HG03108 (cell line): Measurements from ENCODE around the gene LCOR.
"Not testable (repeated sequence)": the region's sequence is repeated elsewhere in the genome, so short reads cannot be mapped to it uniquely, and the experiment has no call there.

ENCODE experiments used
- ATAC-seq: cut with Tn5 transposase; IDR thresholded peaks from one replicate; pipeline ENCODE4 v1.9.1; 2021; ENCODE audit warnings: moderate library complexity; ENCODE audit not compliant: unreplicated experiment

Gene LCOR

DNA sequence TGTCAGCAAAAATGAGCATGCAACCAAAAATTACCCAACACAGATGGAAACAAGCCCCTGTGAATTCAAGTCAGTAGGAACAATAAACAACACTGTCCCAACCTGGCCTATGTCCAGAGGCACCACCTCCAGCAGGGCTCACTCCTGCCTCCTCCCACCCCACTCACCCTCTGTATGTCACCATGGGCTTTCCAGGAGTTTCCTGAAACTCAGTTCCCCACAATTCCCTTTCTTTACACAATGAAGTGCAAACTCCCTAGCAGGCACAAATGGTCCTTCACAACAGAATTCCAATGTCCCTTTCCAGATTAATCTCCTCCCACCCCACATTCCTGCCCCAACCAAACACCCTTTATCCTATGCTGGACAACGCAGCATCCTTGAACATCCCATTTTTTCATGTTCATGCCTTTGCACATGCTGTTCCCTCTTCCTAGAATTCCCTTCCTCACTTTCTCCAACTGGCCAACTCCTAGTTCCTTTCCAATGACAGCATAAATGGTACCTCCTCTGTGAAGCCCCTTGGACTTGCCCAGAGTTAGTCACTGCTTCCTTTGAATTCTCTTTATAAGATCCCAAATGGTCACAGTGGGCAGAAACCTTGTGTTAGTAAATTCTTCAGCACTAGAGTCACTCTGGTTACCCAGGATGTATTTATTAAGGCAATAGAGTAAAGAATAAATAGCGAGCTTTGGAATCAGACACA, 196.2 kb downstream of the LCOR start:
- ATAC-seq, result no peak

DNA sequence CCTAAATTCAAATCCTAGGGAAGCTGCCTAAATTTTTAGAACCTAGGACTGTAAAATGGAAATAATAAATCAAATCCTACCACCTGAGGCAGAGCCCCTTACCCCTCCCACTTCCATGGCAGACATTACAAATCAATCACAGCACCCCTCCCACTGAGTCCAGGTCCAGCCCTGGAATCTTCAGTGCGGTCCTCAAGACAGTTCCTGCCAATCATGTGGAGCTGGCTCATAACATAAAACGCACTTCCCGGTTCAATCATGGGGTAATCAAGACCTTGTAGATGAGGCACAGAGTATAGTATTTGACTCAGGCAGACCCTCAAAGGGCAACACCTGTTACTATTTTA, 196.7 kb downstream of the LCOR start:
- no peak for ATAC-seq

DNA sequence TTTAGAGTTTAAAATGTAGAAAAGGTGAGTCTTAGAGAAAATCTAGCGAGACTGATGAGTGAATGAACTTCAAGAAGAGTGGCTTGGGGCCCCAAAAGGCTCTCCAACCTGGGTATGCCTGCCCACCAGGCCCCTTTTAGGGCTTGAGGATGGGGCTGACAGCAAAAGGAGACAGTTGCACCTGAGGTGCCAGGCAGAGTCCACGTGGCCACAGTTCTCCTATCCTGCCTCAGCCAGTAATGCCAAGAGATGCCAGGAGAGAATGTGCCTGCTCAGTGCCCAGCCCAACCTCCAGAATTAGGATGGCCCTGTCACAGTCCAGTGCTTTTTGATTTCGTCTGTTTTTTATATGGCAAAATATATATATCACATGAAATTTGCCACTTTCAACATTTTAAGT, 197.2 kb downstream of the LCOR start:
- no peak for ATAC-seq

DNA sequence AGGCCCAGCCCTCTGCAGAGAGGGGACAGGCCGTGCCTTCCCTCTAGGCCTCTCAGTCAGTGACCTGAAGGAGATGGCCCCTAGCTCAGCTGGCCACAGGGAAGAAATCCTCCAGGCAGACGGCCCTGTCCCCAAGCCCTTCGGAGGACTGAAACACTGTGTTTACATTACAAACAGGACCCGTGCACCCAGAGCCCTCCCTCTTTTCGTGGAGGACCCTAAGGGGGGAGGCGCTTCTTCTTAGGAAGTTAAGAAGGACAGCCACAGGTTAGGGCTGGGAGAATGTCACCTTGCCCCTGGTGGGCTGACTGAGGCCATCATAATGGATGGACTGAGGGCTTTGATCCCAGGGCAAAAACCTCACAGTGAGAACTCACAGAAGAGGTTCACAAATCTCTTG, 198.8 kb downstream of the LCOR start:
- ATAC-seq, result no peak

DNA sequence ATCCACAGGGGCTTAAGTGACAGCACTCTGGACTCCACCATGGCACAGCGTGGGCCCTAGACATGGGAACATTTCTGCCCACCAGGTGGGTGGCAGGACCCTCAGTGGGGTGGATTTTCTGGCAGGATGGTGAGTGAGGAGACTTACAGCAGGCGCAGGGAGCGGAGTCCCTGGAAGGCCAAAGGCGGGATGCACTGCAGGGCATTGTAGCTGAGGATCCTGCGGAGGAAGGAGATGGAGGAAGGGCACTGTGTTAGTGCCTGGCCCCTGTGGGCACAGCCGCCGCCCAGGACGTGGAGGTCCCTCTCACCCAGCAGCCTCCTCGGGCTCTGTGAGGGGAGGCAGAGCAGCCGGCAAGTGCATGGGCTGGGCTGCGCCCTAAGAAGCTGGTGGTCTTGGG, 199.4 kb downstream of the LCOR start:
- ATAC-seq, result no peak

DNA sequence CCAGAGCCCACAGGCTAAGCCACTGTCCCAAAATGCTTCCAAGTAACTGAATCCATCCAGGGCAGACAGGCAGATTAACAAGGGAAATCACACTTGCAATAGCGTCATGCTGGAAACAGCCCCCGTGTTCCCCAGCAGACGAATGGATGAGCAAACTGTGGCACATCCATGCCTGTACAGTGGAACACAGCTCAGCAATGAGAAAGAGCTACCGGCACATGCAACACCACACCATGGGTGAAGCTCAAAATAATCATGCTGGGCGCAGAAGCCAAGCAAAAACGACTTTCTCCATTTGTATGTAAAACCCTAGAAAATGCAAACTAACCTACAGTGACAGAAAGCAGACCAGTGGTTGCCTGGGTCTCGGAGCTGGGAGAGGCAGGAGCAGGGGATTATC, 200.5 kb downstream of the LCOR start:
- ATAC-seq, result no peak

DNA sequence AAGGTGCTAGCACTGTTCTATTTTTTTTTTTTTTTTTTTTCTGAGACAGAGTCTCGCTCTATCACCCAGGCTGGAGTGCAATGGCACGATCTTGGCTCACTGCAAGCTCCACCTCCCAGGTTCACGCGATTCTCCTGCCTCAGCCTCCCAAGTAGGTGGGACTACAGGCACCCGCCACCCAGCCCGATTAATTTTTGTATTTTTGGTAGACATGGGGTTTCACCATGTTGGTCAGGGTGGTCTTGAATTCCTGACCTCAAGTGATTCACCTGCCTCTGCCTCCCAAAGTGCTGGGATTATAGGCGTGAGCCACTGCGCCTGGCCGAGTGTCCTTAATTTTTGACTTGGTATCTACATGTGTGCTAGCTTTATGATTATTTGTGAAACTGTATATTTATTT, 201.7 kb downstream of the LCOR start:
- not testable (repeated sequence) for ATAC-seq

DNA sequence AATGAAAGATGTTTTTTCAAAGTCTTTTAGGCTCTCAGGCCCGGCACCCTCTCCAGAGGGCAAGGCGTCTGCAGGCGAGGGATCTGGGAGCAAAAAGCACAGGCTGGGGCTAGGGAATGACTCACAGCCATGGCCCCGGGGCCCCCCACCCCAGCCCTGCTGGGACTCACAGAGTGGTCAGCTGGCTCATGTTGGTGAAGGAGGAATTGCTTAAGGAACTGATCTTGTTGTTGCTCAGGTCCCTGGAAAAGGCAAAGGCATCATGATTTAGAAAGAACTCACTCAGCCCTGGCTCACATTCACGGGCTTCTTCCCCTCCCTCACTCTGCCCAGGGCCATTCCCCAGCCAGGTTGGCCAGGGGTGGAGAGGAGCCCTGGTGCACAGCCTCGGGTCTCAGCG, 202.2 kb downstream of the LCOR start:
- ATAC-seq, result no peak

DNA sequence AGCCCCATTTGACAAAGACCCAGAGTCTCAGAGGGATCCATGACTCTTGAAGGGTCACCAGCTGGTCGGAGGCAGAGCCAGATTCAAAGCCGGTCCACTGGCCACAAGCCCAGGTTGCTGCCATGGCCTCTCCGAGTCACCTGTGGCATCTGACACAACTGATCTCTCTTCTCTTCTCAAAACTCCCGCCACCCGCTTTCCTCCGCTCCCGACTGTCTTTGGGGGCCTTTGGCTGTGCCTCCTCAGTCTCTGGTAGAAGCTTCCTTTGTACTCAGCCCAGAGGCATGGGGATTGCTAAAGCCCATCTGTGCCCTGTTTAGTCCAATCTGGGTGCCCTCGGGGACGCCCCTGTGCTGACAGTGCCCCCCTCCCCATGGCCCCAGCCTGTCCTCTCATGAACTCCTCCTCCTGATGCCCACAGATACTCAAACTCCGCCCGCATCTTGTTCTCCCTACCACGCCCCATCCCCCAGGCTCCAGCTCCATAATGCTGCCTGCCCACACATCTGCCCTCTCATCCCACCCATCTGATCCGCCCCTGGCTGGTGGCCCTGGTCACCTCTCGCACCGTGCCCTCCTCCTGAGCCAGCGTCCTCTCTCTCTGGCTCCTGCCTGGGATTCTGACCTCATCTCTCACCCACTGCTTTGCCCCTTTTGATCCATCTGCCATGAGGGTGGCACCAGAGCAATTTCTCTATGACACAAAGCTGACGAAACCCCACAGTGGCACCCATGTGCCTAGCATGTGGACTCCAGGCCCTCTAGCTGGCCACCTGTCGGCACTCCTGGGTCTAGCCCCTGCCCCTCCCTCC, 203.1 kb downstream of the LCOR start:
- no peak for ATAC-seq

DNA sequence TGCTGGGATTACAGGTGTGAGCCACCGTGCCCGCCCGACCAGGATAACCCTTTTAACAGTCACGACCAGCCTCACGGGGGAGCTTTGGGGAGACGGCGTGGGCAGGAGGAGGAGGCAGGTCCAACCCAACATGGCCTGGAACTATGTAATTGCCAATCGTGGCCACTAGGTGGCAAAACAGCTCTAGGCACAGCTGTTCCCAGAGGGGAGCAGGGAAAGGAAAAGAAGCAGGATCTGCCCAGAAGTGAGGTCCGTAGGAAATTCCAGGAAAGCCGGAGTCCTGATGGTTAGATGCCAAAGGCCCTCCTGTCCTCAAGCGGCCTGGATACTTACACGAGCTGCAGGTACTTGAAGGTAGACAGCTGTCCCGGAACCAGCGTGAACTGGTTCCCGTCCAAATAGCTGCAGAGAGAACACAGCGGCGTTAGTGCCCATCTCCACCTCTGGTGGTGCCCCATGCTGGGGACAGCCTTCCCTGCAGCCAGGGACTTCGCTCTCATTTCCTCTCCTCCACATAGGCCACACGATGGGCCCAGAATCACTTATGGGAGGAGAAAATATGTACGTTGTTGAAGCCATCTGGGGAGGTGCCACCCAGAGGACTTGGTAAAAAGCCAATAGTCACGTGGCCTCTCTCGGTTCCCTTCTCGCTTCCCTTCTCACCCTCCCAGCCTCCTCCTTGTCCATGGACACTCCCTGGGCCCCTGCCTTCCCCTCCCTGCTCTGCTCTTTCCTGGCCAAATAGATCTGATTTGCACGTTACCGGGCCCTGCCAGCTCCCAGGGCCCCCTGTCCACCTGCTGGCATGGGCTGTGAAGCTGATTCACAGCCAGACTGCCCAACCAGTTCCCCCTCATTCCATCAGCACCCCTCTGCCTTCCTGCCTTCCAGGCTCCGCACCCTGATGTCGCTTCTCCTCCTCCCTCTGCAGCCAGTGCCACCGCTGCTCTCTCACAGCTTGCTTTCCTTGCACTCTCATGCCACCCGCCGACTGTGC, 205.6 kb downstream of the LCOR start:
- no peak for ATAC-seq

DNA sequence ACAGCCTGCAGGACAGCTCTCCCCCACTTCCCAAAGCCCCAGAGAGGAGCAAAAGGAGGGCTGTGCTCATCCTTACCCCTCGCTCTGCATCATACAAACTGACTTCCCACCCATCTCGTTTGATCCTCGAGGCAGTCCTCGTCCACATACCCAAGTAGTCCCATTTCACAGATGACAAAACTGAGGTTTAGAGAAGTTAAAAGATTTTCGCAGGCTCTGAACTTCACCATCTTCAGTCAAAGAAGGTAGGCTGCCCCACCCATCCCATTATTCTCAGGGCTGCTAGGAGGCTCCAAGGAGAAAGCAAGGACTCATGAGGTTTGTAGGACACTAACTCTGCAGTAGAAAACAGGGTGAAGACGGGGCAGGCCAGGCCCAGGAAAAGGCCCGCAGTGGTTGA, 206.6 kb downstream of the LCOR start:
- ATAC-seq, result no peak

DNA sequence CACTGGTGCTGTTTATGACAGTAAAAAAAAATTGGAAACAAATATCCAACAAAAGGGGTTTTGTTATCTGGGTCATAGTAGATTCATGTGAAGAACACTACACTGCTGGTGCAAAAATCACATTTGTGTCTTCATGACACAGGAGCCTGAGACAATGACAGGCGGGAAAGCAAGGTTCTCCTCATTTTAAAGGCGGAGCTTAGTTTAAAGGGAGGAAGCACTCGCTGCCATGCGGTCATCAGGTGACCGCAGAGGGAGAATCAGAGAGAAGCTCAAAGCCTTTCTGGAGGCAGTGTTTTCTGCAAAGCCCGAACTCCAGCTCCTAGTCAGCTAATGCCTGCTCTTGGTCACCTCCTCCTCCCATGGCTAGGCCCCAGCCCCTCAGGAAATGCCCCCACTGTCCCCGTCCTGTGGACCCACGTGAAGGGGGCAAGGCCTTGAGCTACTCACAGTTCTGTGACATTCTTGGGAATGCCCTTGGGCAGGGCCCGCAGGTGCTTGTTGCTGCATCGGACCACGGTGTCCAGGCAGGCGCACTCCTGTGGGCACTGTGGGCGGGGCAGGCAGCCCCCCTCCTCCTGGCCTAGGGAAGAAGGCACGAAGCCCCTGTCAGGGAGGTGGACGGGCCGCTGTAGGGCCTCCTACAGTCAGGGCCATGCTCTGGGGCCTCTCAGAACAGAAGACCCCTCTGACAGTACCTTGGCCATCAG, 207.6 kb downstream of the LCOR start:
- no peak for ATAC-seq

DNA sequence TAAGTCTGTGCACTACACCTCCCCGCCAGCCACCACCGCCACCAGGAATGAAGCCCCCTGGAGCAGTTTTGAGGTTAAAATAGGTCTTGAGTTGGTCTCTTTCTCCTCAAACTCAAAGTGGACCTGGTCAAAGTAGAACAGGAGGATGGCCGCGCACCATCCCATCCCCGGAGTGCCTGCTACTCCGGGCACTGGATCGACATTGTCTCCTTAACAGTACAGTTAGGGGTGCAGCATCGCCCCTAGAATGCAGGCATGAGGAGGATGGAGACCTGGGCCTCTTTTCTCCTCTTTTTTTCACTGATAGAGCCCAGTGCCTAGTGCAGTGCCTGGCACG, 208.1 kb downstream of the LCOR start:
- no peak for ATAC-seq

DNA sequence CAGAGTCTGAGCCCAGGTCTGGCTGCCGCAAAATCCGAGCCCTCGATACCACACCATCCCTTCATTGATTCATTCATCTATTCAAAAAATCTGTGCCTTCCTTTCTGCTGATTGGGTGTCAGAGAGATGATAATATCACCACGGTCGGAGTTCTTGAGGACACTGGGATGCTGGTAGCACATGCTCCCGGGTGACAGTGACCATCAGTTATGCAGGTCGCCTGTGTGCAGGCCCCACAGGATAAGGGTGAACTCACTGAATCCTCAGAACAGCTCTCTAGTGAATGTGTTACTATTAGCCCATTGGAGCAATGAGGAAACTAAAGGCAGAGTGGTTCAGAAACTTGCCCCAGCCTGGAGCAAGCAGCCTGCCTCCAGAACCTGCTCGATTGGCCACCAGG, 208.6 kb downstream of the LCOR start:
- ATAC-seq, result no peak

DNA sequence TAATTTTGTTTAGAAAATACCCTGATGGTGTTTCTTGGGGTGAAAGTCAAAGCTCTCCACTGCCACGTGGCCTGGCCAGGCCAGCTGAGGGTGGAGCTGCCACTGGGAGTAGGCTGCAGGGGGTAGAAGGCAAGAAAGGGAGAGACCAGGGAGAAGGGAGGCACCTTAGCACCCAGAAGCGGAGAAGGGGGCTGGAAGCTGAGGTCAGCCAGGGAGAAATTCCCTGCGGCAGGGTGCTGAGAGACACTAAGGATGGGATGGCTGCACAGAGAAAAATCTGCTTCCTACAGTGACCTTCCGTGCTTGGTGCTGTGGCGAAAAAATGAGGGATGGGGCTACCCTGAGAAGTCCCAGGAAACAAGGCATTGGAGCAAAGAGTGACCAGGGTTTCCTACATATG, 210.0 kb downstream of the LCOR start:
- ATAC-seq, result no peak

DNA sequence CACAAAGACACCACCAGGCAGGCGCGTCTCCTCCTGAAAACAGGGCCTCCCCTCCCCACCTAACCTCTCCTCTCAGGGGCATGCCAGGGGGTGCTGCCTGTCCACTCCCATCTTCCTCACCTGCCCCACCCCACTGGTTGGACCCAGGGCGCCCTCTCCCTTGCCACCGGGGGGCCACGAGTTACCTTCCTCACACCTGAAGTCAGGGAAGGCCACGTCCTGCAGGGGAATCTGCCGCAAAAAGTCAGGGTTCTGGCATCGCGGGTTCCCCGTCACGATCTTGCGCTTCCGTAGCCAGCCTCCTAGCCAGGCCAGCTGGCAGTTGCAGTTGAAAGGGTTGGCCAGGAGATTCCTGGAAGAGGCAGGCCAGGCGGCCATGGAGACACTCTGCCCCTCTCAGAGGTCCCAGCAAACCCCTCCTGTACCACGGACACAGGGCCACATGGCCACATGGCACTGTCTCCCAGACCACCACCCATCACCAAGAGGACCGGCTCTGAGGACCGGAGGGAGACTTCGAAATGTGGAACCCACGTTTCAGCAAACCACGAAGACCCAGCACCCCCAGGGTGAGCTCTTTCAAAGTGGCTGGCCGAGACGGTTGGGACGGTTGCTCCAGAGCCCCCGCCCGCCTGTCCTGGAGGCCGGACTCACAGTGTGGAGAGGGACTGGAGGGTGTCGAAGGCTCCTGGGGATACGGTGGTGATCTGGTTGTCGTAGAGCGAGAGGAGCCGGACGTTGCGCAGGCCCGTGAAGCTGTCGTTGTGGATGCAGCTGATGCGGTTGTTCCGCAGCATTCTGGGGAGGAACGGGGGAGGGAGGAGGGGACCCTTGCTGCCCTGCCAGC, 210.8 kb downstream of the LCOR start:
- ATAC-seq, result no peak

DNA sequence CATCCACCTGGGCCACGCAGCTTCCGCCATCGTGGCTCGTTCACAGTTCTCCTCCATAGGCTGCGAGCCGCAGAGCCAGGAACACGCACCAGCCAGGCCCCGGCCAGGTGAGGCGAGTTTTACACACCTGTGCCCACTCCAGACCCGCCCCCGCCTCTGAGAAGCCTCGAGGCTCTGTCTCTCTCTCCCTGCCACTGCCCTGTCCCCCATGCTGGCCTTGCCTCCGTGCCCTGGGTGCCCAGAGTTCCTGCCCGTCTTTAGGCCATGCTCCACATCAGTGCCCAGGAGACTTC, 211.4 kb downstream of the LCOR start:
- no peak for ATAC-seq
